ENCODE results near the gene MRPS23. TPM values are rescaled to one million over a fixed set of nuclear protein-coding genes. Genes with fewer than 3 reads are reported as not detected.

The MRPS23 gene
- total RNA-seq, 3 donors from 2014 or later (not counting 1 experiment from before 2014, with no cell fraction given): 12.8 to 17.3 (median 17.2) TPM

DNA sequence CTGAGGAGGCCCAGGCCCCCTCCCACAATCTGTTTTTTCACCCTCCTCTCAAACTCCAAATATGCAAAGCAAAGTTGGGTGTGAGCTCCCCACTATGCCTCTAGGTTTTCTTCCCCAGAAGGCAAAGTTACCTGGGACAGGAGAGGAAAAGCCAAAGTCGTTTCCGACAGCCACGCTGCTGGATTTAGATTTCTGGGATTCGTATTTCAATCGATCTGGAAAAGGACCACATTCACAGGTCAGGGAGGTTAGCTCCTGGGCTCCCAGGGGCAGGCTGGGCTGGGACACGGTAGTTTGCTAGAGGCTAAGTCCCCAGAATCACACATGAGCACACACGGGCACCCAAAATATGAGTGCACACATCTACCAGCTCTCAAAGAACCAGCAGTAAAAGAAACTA, 21.3 kb upstream of the MRPS23 start:
- intact Hi-C loops (cut with micrococcal nuclease): no loop called here
- no peak for TF ChIP-seq CTCF (IDR thresholded peaks at IDR 0.05)
- H3K27ac ChIP-seq (ENCODE audit: low read length): no peak overlapping the region
- no peaks in the 10 kb centered on the region for H3K9me3 ChIP-seq (ENCODE audit: control insufficient read depth, insufficient read depth, low read length)
- Mint-ChIP-seq H3K27me3 (ENCODE audit: low read depth in 2 of 2) (peaks cover 18 to 37% of the 10 kb centered on the region in 2 donors), H3K4me1 (peaks cover 0 to 5% of the 10 kb centered on the region in 2 donors), H3K9me3 (no peaks in the 10 kb centered on the region), H3K4me3 (no peak overlapping the region), H3K27ac (no peak overlapping the region), H3K36me3 (no peaks in the 10 kb centered on the region)
- DNase-seq (no peak), ATAC-seq (no peak)
- peaks cover 50% of the 10 kb centered on the region for H3K4me1 ChIP-seq (ENCODE audit: control insufficient read depth, insufficient read depth, low read length)
- H3K27me3 ChIP-seq (ENCODE audit: control insufficient read depth, insufficient read depth, low read length): peaks cover 17% of the 10 kb centered on the region
- 93% methylated on average over 7 of the region's 7 CpGs for WGBS (ENCODE audit: insufficient coverage)
- H3K4me3 ChIP-seq (ENCODE audit: low read length): no peak overlapping the region
- no peaks in the 10 kb centered on the region for H3K36me3 ChIP-seq (ENCODE audit: control insufficient read depth, insufficient read depth, low read length)

DNA sequence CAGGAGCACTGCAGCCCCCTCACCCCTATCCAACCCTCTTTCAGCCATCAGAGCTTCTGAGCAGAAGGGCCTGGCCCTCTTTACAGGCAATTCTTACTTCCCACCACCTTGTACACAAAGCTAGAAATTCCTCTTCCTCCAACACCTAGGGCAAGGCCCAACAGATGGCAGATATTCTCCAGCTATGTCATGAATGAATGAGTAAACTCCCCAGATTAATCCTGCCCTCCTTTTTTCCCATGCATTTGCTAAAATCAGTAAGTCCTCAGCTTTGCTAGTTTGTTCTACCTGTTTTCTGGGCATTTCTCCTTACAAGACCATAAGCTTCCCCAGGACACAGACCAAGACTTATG, 20.4 kb upstream of the MRPS23 start:
- peaks cover 17% of the 10 kb centered on the region for H3K27me3 ChIP-seq (ENCODE audit: control insufficient read depth, insufficient read depth, low read length)
- no peak overlapping the region for H3K4me3 ChIP-seq (ENCODE audit: low read length)
- H3K9me3 Mint-ChIP-seq: no peaks in the 10 kb centered on the region
- TF ChIP-seq CTCF (IDR thresholded peaks at IDR 0.05): no peak
- H3K9me3 ChIP-seq (ENCODE audit: control insufficient read depth, insufficient read depth, low read length): no peaks in the 10 kb centered on the region
- no peak overlapping the region for H3K27ac ChIP-seq (ENCODE audit: low read length)
- H3K27ac Mint-ChIP-seq: no peak overlapping the region
- H3K36me3 Mint-ChIP-seq: no peaks in the 10 kb centered on the region
- peaks cover 16 to 33% of the 10 kb centered on the region in 2 donors for H3K27me3 Mint-ChIP-seq (ENCODE audit: low read depth in 2 of 2)
- no peak for DNase-seq
- H3K4me3 Mint-ChIP-seq: no peak overlapping the region
- no peaks in the 10 kb centered on the region for H3K36me3 ChIP-seq (ENCODE audit: control insufficient read depth, insufficient read depth, low read length)
- H3K4me1 Mint-ChIP-seq: peaks cover 0 to 5% of the 10 kb centered on the region in 2 donors
- peaks cover 50% of the 10 kb centered on the region for H3K4me1 ChIP-seq (ENCODE audit: control insufficient read depth, insufficient read depth, low read length)
- intact Hi-C loops (cut with micrococcal nuclease): no loop called here
- ATAC-seq: no peak

GRCh38 chr17:57869617-57870282, 19.9 kb upstream of the MRPS23 start:
- Mint-ChIP-seq H3K4me1 (peaks cover 0 to 5% of the 10 kb centered on the region in 2 donors), H3K9me3 (no peaks in the 10 kb centered on the region), H3K36me3 (no peaks in the 10 kb centered on the region), H3K27me3 (ENCODE audit: low read depth in 2 of 2) (peaks cover 16 to 32% of the 10 kb centered on the region in 2 donors), H3K27ac (no peak overlapping the region), H3K4me3 (no peak overlapping the region)
- no peak overlapping the region for H3K27ac ChIP-seq (ENCODE audit: low read length)
- no peak for TF ChIP-seq CTCF (IDR thresholded peaks at IDR 0.05)
- ATAC-seq: no peak
- H3K9me3 ChIP-seq (ENCODE audit: control insufficient read depth, insufficient read depth, low read length): no peaks in the 10 kb centered on the region
- H3K4me3 ChIP-seq (ENCODE audit: low read length): no peak overlapping the region
- no peak for DNase-seq
- H3K4me1 ChIP-seq (ENCODE audit: control insufficient read depth, insufficient read depth, low read length): peaks cover 45% of the 10 kb centered on the region
- intact Hi-C loops (cut with micrococcal nuclease): no loop called here
- 94% methylated on average over 9 of the region's 9 CpGs for WGBS (ENCODE audit: insufficient coverage)
- H3K27me3 ChIP-seq (ENCODE audit: control insufficient read depth, insufficient read depth, low read length): peaks cover 13% of the 10 kb centered on the region
- H3K36me3 ChIP-seq (ENCODE audit: control insufficient read depth, insufficient read depth, low read length): no peaks in the 10 kb centered on the region

All from natural killer cell (primary cell).